Peyer's patch (tissue), 4 donors: ENCODE data around the gene BTBD8.

Experiments used
- POLR2A ChIP-seq, 2 donors: fragments of 450-650 bp; IDR thresholded peaks; one replicate each; pipeline ENCODE4 v1.5.1; 2017; ENCODE audit warnings: antibody characterized with exemption in 2 of 2, mild to moderate bottlenecking in 2 of 2, moderate library complexity in 2 of 2
- TF ChIP-seq, protein P1 (sequence below), 6 experiments: fragments of 450-650 bp in 4 of 6; fragments of 200-600 bp in 2 of 6; sonication (generic) in 1 of 6; IDR thresholded peaks; one replicate each; pipeline ENCODE4 v1.5.1; 2017 to 2019; ENCODE audit warnings: antibody characterized with exemption in 6 of 6, mild to moderate bottlenecking in 3 of 6, moderate library complexity in 1 of 6

DNA sequence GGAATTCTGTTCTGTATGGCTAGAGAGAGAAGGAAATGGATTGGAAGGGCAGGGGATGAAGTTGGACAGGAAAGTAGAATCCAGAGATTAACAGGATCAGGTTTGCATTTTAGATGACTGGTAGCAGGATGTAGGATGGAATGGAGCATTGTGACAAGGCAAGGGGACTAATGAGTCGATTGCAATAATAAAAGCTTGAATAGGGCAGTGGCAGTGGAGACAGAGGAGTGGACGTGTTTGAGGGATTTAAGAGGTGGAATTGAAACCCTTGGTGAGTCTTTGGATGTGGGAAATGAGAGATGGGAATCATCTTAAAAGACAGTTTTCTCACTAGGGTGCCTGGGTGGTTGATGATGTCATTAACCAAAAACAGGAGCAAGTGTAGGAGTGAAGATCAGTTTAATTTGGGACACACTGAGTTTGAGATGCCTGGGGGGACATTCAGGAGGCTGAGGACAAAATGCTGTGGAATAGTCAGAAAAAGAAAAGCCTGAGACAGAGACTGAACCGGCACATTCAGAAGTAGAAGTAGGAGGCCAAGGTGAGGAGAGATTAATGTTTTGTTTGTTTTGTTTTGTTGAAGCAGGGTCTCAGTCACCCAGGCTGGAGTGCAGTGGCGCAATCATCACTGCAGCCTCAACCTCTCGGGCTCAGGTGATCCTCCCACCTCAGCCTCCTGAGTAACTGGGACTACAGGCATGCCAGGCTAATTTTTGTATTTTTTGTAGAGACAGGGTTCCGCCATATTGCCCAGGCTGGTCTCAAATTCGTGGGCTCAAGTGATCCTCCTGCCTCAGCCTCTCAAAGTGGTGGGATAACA, 108.5 kb downstream of the BTBD8 start:
- TF ChIP-seq, protein P1, sequence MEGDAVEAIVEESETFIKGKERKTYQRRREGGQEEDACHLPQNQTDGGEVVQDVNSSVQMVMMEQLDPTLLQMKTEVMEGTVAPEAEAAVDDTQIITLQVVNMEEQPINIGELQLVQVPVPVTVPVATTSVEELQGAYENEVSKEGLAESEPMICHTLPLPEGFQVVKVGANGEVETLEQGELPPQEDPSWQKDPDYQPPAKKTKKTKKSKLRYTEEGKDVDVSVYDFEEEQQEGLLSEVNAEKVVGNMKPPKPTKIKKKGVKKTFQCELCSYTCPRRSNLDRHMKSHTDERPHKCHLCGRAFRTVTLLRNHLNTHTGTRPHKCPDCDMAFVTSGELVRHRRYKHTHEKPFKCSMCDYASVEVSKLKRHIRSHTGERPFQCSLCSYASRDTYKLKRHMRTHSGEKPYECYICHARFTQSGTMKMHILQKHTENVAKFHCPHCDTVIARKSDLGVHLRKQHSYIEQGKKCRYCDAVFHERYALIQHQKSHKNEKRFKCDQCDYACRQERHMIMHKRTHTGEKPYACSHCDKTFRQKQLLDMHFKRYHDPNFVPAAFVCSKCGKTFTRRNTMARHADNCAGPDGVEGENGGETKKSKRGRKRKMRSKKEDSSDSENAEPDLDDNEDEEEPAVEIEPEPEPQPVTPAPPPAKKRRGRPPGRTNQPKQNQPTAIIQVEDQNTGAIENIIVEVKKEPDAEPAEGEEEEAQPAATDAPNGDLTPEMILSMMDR (IDR thresholded peaks at IDR 0.05) = no peak
- no peak for TF ChIP-seq POLR2A (IDR thresholded peaks at IDR 0.05)
